ENCODE results near the gene GPBAR1. TPM values are rescaled to one million over a fixed set of nuclear protein-coding genes. Genes with fewer than 3 reads are reported as not detected.
A peak's percentile ranks its signal among the peaks of the same experiment; 100 is the strongest.

The GPBAR1 gene
- total RNA-seq, 1 donor from 2014 or later = under 0.01 TPM

- TF ChIP-seq, protein P1, sequence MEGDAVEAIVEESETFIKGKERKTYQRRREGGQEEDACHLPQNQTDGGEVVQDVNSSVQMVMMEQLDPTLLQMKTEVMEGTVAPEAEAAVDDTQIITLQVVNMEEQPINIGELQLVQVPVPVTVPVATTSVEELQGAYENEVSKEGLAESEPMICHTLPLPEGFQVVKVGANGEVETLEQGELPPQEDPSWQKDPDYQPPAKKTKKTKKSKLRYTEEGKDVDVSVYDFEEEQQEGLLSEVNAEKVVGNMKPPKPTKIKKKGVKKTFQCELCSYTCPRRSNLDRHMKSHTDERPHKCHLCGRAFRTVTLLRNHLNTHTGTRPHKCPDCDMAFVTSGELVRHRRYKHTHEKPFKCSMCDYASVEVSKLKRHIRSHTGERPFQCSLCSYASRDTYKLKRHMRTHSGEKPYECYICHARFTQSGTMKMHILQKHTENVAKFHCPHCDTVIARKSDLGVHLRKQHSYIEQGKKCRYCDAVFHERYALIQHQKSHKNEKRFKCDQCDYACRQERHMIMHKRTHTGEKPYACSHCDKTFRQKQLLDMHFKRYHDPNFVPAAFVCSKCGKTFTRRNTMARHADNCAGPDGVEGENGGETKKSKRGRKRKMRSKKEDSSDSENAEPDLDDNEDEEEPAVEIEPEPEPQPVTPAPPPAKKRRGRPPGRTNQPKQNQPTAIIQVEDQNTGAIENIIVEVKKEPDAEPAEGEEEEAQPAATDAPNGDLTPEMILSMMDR (IDR thresholded peaks at IDR 0.05; ENCODE audit: insufficient read depth, low read length, severe bottlenecking) = no peak
- H3K27me3 ChIP-seq (ENCODE audit: control insufficient read depth, insufficient read depth, low read length) = no peaks in the 10 kb centered on the region
- no peak overlapping the region for H3K4me3 ChIP-seq (ENCODE audit: low read depth, low read length)
- no peak for FAIRE-seq
- DNase-seq (ENCODE audit: low read depth) = no peak
- H3K36me3 ChIP-seq (ENCODE audit: control insufficient read depth, insufficient read depth, low read length) = peaks cover 46% of the 10 kb centered on the region
Observed at GRCh38 chr2:218244665-218245064, 16.1 kb upstream of the GPBAR1 start.

DNA sequence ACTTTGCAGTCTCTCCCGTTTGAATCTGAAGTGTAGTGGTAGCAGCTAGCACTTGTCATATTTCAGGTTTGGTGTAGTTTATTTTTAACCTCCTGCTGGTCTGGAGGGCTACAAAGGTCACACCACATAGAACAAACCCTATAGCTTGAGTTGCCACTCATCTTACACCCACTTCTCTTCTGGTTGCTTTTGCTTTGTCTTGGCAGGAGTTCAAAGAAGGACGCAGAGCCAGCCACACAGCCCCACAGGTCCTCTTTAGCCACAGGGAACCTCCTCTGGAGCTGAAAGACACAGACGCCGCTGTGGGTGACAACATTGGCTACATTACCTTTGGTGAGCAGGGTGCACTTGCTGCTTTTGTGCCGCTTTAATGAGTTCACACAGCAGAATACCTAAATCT is 15.6 kb upstream of the GPBAR1 start:
- Histone ChIP-seq H3K4me3 (ENCODE audit: low read depth, low read length) (no peak overlapping the region), H3K36me3 (ENCODE audit: control insufficient read depth, insufficient read depth, low read length) (peaks cover 49% of the 10 kb centered on the region), H3K27me3 (ENCODE audit: control insufficient read depth, insufficient read depth, low read length) (no peaks in the 10 kb centered on the region)
- DNase-seq (ENCODE audit: low read depth) = no peak
- TF ChIP-seq, protein P1 (IDR thresholded peaks at IDR 0.05; ENCODE audit: insufficient read depth, low read length, severe bottlenecking) = no peak
- FAIRE-seq = no peak

DNA sequence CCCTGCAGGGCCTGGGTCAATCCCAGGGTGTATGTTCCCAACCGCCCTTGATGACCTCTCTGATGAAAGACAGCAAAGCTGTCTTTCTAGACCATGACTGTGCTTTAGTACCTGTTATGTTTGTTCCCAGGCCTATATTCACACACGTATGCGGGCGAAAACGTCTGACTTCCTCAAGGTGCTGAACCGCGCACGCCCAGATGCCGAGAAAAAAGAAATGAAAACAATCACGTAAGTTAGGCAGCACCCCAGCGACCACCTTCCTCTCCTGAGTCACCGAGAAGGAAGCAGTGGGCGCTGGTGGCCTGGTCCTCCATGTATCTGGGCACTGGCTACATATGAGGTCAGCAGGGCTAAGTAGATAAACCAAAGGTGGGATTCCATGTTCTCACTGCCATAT is 11.1 kb upstream of the GPBAR1 start:
- DNase-seq (ENCODE audit: low read depth) = no peak
- peaks cover 53% of the 10 kb centered on the region for H3K36me3 ChIP-seq (ENCODE audit: control insufficient read depth, insufficient read depth, low read length)
- TF ChIP-seq, protein P1 (IDR thresholded peaks at IDR 0.05; ENCODE audit: insufficient read depth, low read length, severe bottlenecking) = no peak
- H3K27me3 ChIP-seq (ENCODE audit: control insufficient read depth, insufficient read depth, low read length) = no peaks in the 10 kb centered on the region
- no peak overlapping the region for H3K4me3 ChIP-seq (ENCODE audit: low read depth, low read length)
- FAIRE-seq = no peak

- no peak for DNase-seq (ENCODE audit: low read depth)
- Histone ChIP-seq H3K4me3 (ENCODE audit: low read depth, low read length) (no peak overlapping the region), H3K27me3 (ENCODE audit: control insufficient read depth, insufficient read depth, low read length) (no peaks in the 10 kb centered on the region), H3K36me3 (ENCODE audit: control insufficient read depth, insufficient read depth, low read length) (peaks cover 44% of the 10 kb centered on the region)
- no peak for FAIRE-seq
- TF ChIP-seq, protein P1 (IDR thresholded peaks at IDR 0.05; ENCODE audit: insufficient read depth, low read length, severe bottlenecking) = no peak
Observed at GRCh38 chr2:218252509-218253231, 8.1 kb upstream of the GPBAR1 start.

GRCh38 chr2:218253232-218253625 is 7.6 kb upstream of the GPBAR1 start:
- Histone ChIP-seq H3K36me3 (ENCODE audit: control insufficient read depth, insufficient read depth, low read length) (peaks cover 40% of the 10 kb centered on the region), H3K27me3 (ENCODE audit: control insufficient read depth, insufficient read depth, low read length) (no peaks in the 10 kb centered on the region), H3K4me3 (ENCODE audit: low read depth, low read length) (no peak overlapping the region)
- DNase-seq (ENCODE audit: low read depth) (no peak), FAIRE-seq (peak; percentile 62)
- TF ChIP-seq, protein P1 (IDR thresholded peaks at IDR 0.05; ENCODE audit: insufficient read depth, low read length, severe bottlenecking) = no peak

GRCh38 chr2:218255446-218255845 is 5.4 kb upstream of the GPBAR1 start:
- Histone ChIP-seq H3K4me3 (ENCODE audit: low read depth, low read length) (no peak overlapping the region), H3K36me3 (ENCODE audit: control insufficient read depth, insufficient read depth, low read length) (peaks cover 23% of the 10 kb centered on the region), H3K27me3 (ENCODE audit: control insufficient read depth, insufficient read depth, low read length) (no peaks in the 10 kb centered on the region)
- TF ChIP-seq, protein P1 (IDR thresholded peaks at IDR 0.05; ENCODE audit: insufficient read depth, low read length, severe bottlenecking) = no peak
- no peak for FAIRE-seq
- peak; percentile 36 for DNase-seq (ENCODE audit: low read depth)
